IPS-20b (cell line): ENCODE measurements around the gene PPP1R15B.
A peak's percentile ranks its signal among the peaks of the same experiment; 100 is the strongest.
"Not testable (repeated sequence)": the region's sequence is repeated elsewhere in the genome, so short reads cannot be mapped to it uniquely, and the experiment has no call there.

Experiments used
- H3K27ac ChIP-seq: one replicate; pipeline ENCODE4 v1.5.1; 2013; ENCODE audit warnings: low read length
- H3K27me3 ChIP-seq: 2 replicates; pipeline ENCODE4 v1.6.1; 2013; ENCODE audit warnings: mild to moderate bottlenecking, low read length, inconsistent platforms; ENCODE audit not compliant: insufficient read depth
- H3K36me3 ChIP-seq: 2 replicates; pipeline ENCODE4 v1.6.1; 2013; ENCODE audit warnings: low read depth, mild to moderate bottlenecking, inconsistent platforms, low read length, moderate library complexity; ENCODE audit not compliant: insufficient read depth
- H3K4me1 ChIP-seq: 2 replicates; pipeline ENCODE4 v1.6.1; 2013; ENCODE audit warnings: mild to moderate bottlenecking, control low read depth, inconsistent platforms, low read length, moderate library complexity; ENCODE audit not compliant: insufficient read depth
- H3K4me3 ChIP-seq: 2 replicates; pipeline ENCODE4 v1.5.1; 2013; ENCODE audit warnings: mild to moderate bottlenecking, low read length, inconsistent platforms
- H3K9ac ChIP-seq: 2 replicates; pipeline ENCODE4 v1.6.1; 2013; ENCODE audit warnings: low read depth, mild to moderate bottlenecking, inconsistent platforms, low read length, moderate library complexity
- H3K9me3 ChIP-seq: 2 replicates; pipeline ENCODE4 v1.6.1; 2013; ENCODE audit warnings: mild to moderate bottlenecking, low read depth, low read length, inconsistent platforms; ENCODE audit not compliant: insufficient read depth

The PPP1R15B gene

GRCh38 chr1:204429746-204430145, 18.1 kb upstream of the PPP1R15B start:
- H3K9ac ChIP-seq: no peak overlapping the region
- H3K36me3 ChIP-seq: peaks cover 71% of the 10 kb centered on the region
- H3K9me3 ChIP-seq: no peaks in the 10 kb centered on the region
- H3K27me3 ChIP-seq: no peaks in the 10 kb centered on the region
- no peak overlapping the region for H3K27ac ChIP-seq
- H3K4me1 ChIP-seq: no peaks in the 10 kb centered on the region
- no peak overlapping the region for H3K4me3 ChIP-seq

DNA sequence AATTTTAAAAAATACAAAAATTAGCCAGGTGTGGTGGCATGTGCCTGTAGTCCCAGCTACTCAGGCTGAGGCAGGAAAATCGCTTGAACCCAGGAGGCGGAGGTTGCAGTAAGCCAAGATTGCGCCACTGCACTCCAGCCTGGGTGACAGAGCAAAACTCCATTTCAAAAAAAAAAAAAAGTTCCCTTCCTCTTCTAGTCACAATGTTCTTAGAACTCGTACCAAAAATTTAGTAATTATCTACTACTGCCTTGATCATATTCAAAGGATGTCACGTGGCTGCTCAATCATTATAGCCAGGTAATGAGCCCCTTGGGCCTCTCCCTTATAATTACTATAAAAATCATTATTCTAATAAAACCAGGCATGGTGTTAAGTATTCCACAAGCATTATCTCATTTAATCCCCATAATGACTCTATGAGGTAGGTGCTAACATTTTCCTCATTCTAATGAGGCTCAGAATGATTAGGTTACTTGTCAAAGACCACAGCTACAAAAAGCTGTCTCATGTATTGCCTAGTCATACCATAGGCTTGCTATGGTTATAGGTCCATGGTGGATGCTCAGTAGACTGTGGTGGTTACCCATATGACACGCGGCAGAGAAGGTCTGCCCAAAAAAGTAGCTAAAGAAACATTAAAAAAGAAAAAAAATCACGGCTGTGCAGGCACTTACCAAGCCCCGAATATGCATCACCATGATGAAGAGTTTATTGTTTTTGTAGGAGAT, 15.5 kb upstream of the PPP1R15B start:
- H3K4me3 ChIP-seq: no peak overlapping the region
- peaks cover 55% of the 10 kb centered on the region for H3K36me3 ChIP-seq
- no peaks in the 10 kb centered on the region for H3K9me3 ChIP-seq
- H3K4me1 ChIP-seq: no peaks in the 10 kb centered on the region
- no peak overlapping the region for H3K9ac ChIP-seq
- H3K27me3 ChIP-seq: no peaks in the 10 kb centered on the region
- no peak overlapping the region for H3K27ac ChIP-seq

DNA sequence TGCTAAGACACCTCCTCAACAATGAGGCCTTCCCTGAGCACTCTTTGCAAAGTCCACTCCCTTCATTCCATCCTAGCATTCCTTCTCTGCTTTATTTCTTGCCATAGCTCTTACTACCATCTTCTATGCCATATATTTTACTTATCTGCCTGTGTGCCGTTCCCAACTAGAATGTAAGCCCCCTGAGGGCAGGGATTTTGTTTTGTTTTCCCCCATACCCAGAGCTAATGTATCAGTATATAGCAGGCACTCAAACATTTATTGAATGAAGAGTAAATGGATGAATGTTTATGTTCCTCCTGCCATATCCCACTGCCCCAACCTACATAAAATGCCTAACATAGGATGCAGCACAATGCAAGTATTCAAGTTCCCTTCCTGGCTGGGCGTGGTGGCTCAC, 14.9 kb upstream of the PPP1R15B start:
- no peak overlapping the region for H3K4me3 ChIP-seq
- H3K4me1 ChIP-seq: no peaks in the 10 kb centered on the region
- no peaks in the 10 kb centered on the region for H3K27me3 ChIP-seq
- peaks cover 50% of the 10 kb centered on the region for H3K36me3 ChIP-seq
- H3K27ac ChIP-seq: no peak overlapping the region
- H3K9ac ChIP-seq: no peak overlapping the region
- H3K9me3 ChIP-seq: no peaks in the 10 kb centered on the region

DNA sequence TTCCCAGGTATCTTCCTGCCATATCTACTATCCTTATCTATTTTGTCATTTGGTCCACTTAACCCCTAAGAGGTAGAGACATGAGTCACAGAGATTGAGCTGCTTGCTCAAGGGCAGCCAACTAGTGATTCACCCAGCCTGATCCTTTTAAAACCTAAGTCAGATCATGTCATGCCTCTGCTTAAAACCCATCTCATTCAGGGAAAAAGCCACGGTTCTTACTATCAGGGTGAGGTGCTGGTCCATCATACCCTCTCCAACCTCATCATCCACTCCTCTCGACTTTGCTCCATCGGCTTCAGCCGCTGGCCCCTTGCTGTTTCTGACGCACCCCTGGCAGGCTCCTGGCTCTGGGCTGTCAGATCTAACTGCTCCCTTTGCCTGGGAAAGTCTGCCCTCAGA, 14.4 kb upstream of the PPP1R15B start:
- peaks cover 51% of the 10 kb centered on the region for H3K36me3 ChIP-seq
- no peaks in the 10 kb centered on the region for H3K4me1 ChIP-seq
- no peak overlapping the region for H3K4me3 ChIP-seq
- no peak overlapping the region for H3K27ac ChIP-seq
- H3K9me3 ChIP-seq: no peaks in the 10 kb centered on the region
- H3K9ac ChIP-seq: no peak overlapping the region
- H3K27me3 ChIP-seq: no peaks in the 10 kb centered on the region

DNA sequence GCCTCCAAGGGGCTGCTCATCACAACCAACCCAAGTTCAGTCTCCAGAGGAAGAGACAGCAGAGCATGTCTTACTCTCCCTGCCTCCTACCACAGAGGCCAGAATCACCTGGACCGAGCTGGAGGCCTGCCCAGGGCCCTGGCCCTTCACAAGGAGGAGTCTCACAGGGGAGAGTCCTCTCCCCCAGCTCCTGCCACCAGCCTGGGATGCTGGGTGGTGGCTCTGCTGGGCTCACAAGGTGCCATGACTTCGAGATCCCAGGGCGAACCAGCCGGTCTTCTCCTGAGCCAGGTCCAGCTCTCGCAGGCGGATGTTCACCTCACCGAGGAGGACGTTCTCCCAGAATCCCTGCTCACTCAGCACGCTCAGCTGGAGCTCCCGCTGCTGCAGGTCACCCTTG, 13.0 kb upstream of the PPP1R15B start:
- Histone ChIP-seq H3K27me3 (no peaks in the 10 kb centered on the region), H3K4me3 (no peak overlapping the region), H3K4me1 (peaks cover 7% of the 10 kb centered on the region; the same call in 1 of the 2 replicates), H3K27ac (no peak overlapping the region), H3K36me3 (peaks cover 47% of the 10 kb centered on the region), H3K9me3 (no peaks in the 10 kb centered on the region), H3K9ac (no peak overlapping the region)

GRCh38 chr1:204422061-204422705, 10.6 kb upstream of the PPP1R15B start:
- H3K9ac ChIP-seq, H3K4me1 ChIP-seq, H3K9me3 ChIP-seq, H3K27ac ChIP-seq, H3K27me3 ChIP-seq, H3K4me3 ChIP-seq: not testable (repeated sequence)
- H3K36me3 ChIP-seq: peaks cover 35% of the 10 kb centered on the region

DNA sequence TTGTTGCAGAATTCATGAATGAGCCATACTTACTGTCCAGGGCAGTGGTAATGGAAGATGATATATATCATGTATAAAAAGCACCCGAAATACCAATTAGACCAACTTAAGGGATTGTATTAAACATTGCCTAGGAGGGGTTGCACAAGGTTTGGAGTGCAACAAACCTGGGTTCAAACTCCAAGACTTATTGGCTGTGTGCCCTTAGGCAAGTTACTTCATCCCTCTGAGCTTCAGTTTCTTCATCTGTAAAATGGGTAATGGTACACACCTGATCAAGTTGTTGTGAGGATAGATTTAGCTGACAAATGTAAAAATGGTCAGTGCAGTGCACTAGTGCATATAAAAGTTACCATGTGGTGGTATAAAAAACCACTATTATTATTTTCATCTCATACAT, 9.8 kb upstream of the PPP1R15B start:
- H3K9ac ChIP-seq: no peak overlapping the region
- H3K4me1 ChIP-seq: peaks cover 7% of the 10 kb centered on the region; the same call in 1 of the 2 replicates
- H3K9me3 ChIP-seq: no peaks in the 10 kb centered on the region
- H3K4me3 ChIP-seq: no peak overlapping the region
- peaks cover 31% of the 10 kb centered on the region for H3K36me3 ChIP-seq
- H3K27me3 ChIP-seq: no peaks in the 10 kb centered on the region
- no peak overlapping the region for H3K27ac ChIP-seq

DNA sequence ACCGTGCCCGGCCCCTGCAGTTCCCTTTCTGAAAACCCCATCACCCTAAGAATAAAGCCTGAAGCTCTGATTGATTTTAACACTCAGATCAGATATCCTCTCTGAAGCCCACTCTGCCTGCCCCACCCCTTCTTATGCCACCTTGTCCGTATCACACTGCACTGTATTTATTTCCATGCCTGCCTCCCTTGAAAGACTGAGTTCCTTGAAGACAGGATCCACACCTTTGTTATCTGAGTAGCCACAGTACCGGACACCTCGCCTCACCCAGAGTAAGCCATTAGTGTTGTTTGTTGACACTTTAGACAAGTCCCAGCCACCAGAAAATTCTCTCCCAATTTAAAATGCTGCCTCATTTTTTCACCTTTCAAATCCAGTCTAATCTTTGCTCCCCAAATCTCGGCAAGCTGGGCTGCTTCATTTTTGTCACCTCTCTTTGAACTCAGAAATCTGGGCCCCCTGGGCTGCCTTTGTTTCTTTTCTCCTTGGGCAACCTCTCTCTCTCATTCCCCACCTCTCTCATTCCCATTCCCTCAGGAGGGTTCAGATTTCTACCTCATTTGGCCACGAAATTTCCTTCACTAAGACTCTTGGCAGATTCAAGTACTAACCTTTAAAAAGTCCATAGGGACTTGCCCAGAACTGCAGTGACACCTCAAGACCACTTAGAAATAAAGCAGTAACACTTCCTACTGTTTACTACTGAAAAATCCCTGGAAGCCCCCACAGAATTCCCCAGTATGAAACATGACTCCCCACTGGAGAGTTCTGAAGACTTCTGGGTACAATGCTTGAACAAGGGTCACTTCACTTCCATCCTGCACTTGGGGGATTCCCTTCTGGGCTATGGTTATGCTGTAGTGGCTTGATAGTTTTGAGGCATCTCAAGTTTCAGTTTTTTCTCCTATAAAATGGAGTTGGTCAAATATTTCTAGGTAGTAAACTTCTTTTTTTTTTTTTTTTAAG, 8.7 kb upstream of the PPP1R15B start:
- Histone ChIP-seq H3K27ac (no peak overlapping the region), H3K27me3 (no peaks in the 10 kb centered on the region), H3K36me3 (peaks cover 21% of the 10 kb centered on the region), H3K9ac (peak overlapping the region; percentile 1; the same call in 1 of the 2 replicates), H3K4me3 (no peak overlapping the region), H3K4me1 (peaks cover 7% of the 10 kb centered on the region; the same call in 1 of the 2 replicates), H3K9me3 (no peaks in the 10 kb centered on the region)

DNA sequence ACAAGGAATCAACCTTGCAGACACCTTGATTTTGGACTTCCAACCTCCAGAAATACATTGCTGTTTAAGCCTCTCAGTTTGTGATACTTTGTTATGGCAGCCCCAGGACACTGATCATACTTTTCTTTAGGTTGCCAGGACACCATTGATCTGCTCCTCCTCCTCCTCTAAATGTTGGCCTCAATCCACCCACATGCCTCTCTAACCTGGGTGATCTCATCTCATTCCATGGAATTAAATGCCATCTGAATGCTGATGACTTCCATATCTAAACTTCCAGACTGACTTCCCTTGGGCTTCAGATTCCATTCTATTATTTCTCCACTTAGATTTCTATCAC, 7.4 kb upstream of the PPP1R15B start:
- Histone ChIP-seq H3K9ac (no peak overlapping the region), H3K4me3 (no peak overlapping the region), H3K27ac (no peak overlapping the region), H3K27me3 (no peaks in the 10 kb centered on the region), H3K4me1 (peaks cover 7% of the 10 kb centered on the region; the same call in 1 of the 2 replicates), H3K9me3 (no peaks in the 10 kb centered on the region), H3K36me3 (peaks cover 11% of the 10 kb centered on the region; the same call in 1 of the 2 replicates)

GRCh38 chr1:204418174-204419063, 6.8 kb upstream of the PPP1R15B start:
- peaks cover 5% of the 10 kb centered on the region; the same call in 1 of the 2 replicates for H3K36me3 ChIP-seq
- peaks cover 7% of the 10 kb centered on the region; the same call in 1 of the 2 replicates for H3K4me1 ChIP-seq
- no peak overlapping the region for H3K4me3 ChIP-seq
- no peaks in the 10 kb centered on the region for H3K9me3 ChIP-seq
- no peak overlapping the region for H3K9ac ChIP-seq
- H3K27ac ChIP-seq: no peak overlapping the region
- no peaks in the 10 kb centered on the region for H3K27me3 ChIP-seq
